Vagina (tissue), 2 donors: ENCODE data around the gene ZNF423. TPM values are rescaled to one million over a fixed set of nuclear protein-coding genes. Genes with fewer than 3 reads are reported as not detected.

ENCODE experiments used
- DNase-seq, 2 donors: peaks; one replicate each; pipeline ENCODE4 v3.0.0-alpha.2; 2017; ENCODE audit errors: extremely low spot score in 2 of 2
- H3K27ac ChIP-seq: fragments of 200-600 bp; sonication (generic); one replicate; pipeline ENCODE4 v1.5.1; 2019
- H3K27me3 ChIP-seq: fragments of 200-600 bp; sonication (generic); one replicate; pipeline ENCODE4 v1.5.1; 2019
- H3K36me3 ChIP-seq, 2 donors: fragments of 200-600 bp; sonication (generic); one replicate each; pipeline ENCODE4 v1.5.1; 2017 to 2019
- H3K4me1 ChIP-seq: fragments of 200-600 bp; sonication (generic); one replicate; pipeline ENCODE4 v1.5.1; 2019
- H3K4me3 ChIP-seq, 2 donors: fragments of 200-600 bp; sonication (generic); 1 replicate in 1 of 2; 2 replicates in 1 of 2; pipeline ENCODE4 v1.5.1; 2016 to 2019
- H3K9me3 ChIP-seq: fragments of 200-600 bp; sonication (generic); one replicate; pipeline ENCODE4 v1.5.1; 2019
- CTCF ChIP-seq, 3 experiments: fragments of 450-650 bp in 2 of 3; fragments of 200-600 bp in 1 of 3; sonication (generic) in 1 of 3; IDR thresholded peaks; one replicate each; pipeline ENCODE4 v1.5.1; 2017 to 2019; ENCODE audit warnings: antibody characterized with exemption in 3 of 3, mild to moderate bottlenecking in 2 of 3, moderate library complexity in 2 of 3
- POLR2A ChIP-seq, 2 donors: fragments of 450-650 bp; IDR thresholded peaks; one replicate each; pipeline ENCODE4 v1.6.1; 2017; ENCODE audit warnings: antibody characterized with exemption in 2 of 2, mild to moderate bottlenecking in 2 of 2, moderate library complexity in 2 of 2
- POLR2AphosphoS5 ChIP-seq, 2 donors: sonication (generic); formaldehyde crosslinking; IDR thresholded peaks; one replicate each; pipeline ENCODE4 v1.9.0; 2017; ENCODE audit warnings: antibody characterized with exemption in 2 of 2, mild to moderate bottlenecking in 2 of 2, low read depth in 1 of 2; ENCODE audit not compliant: insufficient read depth in 1 of 2
- intact Hi-C: fragments of 100-400 bp; cut with DNase I; formaldehyde crosslinking; loops from one replicate; pipeline ENCODE4 v1.15.1; 2023
- total RNA-seq: library from RNA; depleted of rRNA; stranded (reverse); fragments of >200 nt; gene quantifications from one replicate; pipeline ENCODE4 v1.2.3, GENCODE V29; 2016

ZNF423 gene
- total RNA-seq, 1 donor from 2014 or later: 10.3 TPM

- Histone ChIP-seq H3K4me3 (no peak overlapping the region), H3K27me3 (no peaks in the 10 kb centered on the region), H3K27ac (peak overlapping the region; percentile 30), H3K36me3 (no peaks in the 10 kb centered on the region), H3K9me3 (no peaks in the 10 kb centered on the region), H3K4me1 (no peaks in the 10 kb centered on the region)
- DNase-seq: no peak
- intact Hi-C loops: no loop called here
- TF ChIP-seq POLR2A (IDR thresholded peaks at IDR 0.05): no peak
- TF ChIP-seq POLR2AphosphoS5 (IDR thresholded peaks at IDR 0.05; ENCODE audit: insufficient read depth in 1 of 2, low read depth in 1 of 2): no peak
- TF ChIP-seq CTCF (IDR thresholded peaks at IDR 0.05): no peak
Observed at GRCh38 chr16:49453021-49453420, 402.9 kb downstream of the ZNF423 start.

GRCh38 chr16:49452578-49452977, 403.3 kb downstream of the ZNF423 start:
- H3K27ac ChIP-seq: peak overlapping the region; percentile 30
- H3K27me3 ChIP-seq: no peaks in the 10 kb centered on the region
- H3K4me1 ChIP-seq: no peaks in the 10 kb centered on the region
- TF ChIP-seq POLR2AphosphoS5 (IDR thresholded peaks at IDR 0.05; ENCODE audit: insufficient read depth in 1 of 2, low read depth in 1 of 2): no peak
- TF ChIP-seq CTCF (IDR thresholded peaks at IDR 0.05): no peak
- TF ChIP-seq POLR2A (IDR thresholded peaks at IDR 0.05): no peak
- H3K4me3 ChIP-seq: peak overlapping the region in 1 of 2 donors; percentile 2
- no peak for DNase-seq
- intact Hi-C loops: no loop called here
- no peaks in the 10 kb centered on the region for H3K9me3 ChIP-seq
- no peaks in the 10 kb centered on the region for H3K36me3 ChIP-seq

GRCh38 chr16:49452108-49452507, 403.8 kb downstream of the ZNF423 start:
- peak overlapping the region in 1 of 2 donors; percentile 2 for H3K4me3 ChIP-seq
- no peaks in the 10 kb centered on the region for H3K27me3 ChIP-seq
- H3K4me1 ChIP-seq: no peaks in the 10 kb centered on the region
- TF ChIP-seq POLR2A (IDR thresholded peaks at IDR 0.05) (no peak), CTCF (IDR thresholded peaks at IDR 0.05) (no peak), POLR2AphosphoS5 (IDR thresholded peaks at IDR 0.05; ENCODE audit: insufficient read depth in 1 of 2, low read depth in 1 of 2) (no peak)
- no peaks in the 10 kb centered on the region for H3K36me3 ChIP-seq
- H3K9me3 ChIP-seq: no peaks in the 10 kb centered on the region
- peak overlapping the region; percentile 30 for H3K27ac ChIP-seq
- DNase-seq: no peak
- intact Hi-C loops: no loop called here

- Histone ChIP-seq H3K27ac (no peak overlapping the region), H3K27me3 (no peaks in the 10 kb centered on the region), H3K9me3 (no peaks in the 10 kb centered on the region), H3K4me1 (no peaks in the 10 kb centered on the region), H3K4me3 (no peak overlapping the region), H3K36me3 (no peaks in the 10 kb centered on the region)
- intact Hi-C loops: no loop called here
- TF ChIP-seq POLR2A (IDR thresholded peaks at IDR 0.05) (no peak), CTCF (IDR thresholded peaks at IDR 0.05) (no peak), POLR2AphosphoS5 (IDR thresholded peaks at IDR 0.05; ENCODE audit: insufficient read depth in 1 of 2, low read depth in 1 of 2) (no peak)
- DNase-seq: no peak
Observed at GRCh38 chr16:49446805-49447204, 409.1 kb downstream of the ZNF423 start.

- no peak for TF ChIP-seq POLR2AphosphoS5 (IDR thresholded peaks at IDR 0.05; ENCODE audit: insufficient read depth in 1 of 2, low read depth in 1 of 2)
- TF ChIP-seq CTCF (IDR thresholded peaks at IDR 0.05): no peak
- TF ChIP-seq POLR2A (IDR thresholded peaks at IDR 0.05): no peak
- DNase-seq: no peak
- H3K9me3 ChIP-seq: no peaks in the 10 kb centered on the region
- H3K27me3 ChIP-seq: no peaks in the 10 kb centered on the region
- no peaks in the 10 kb centered on the region for H3K4me1 ChIP-seq
- H3K27ac ChIP-seq: no peak overlapping the region
- no peak overlapping the region for H3K4me3 ChIP-seq
- H3K36me3 ChIP-seq: no peaks in the 10 kb centered on the region
- intact Hi-C loops: no loop called here
Observed at GRCh38 chr16:49443576-49443975, 412.3 kb downstream of the ZNF423 start.
